NCI-H2196 (cell line): ENCODE data around the gene PI4K2A.
"Not testable (repeated sequence)": the region's sequence is repeated elsewhere in the genome, so short reads cannot be mapped to it uniquely, and the experiment has no call there.

Source experiments
- DNase-seq: peaks from one replicate; lab custom pipeline; 2025; ENCODE audit not compliant: unreplicated experiment; lab: John Stamatoyannopoulos, UW

The PI4K2A gene

DNA sequence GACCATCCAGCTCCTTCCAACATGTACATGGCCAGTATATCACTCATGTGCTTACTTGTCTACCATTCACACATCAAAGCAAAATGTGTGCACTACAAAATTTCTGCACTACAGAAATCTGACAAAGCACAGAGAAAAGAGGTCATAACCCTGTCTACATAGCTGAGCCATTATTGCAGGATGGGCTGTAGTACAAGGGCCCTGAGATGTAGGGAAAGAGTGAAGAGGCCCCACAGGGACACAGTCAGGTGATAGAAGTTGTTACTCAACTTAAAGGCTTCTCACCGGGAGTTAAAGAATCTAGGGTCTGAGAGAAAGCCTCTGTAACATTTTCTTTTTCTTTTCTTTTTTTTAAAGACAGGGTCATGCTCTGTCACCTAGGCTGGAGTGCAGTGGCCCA is 29.1 kb downstream of the PI4K2A start:
- DNase-seq = no peak

DNA sequence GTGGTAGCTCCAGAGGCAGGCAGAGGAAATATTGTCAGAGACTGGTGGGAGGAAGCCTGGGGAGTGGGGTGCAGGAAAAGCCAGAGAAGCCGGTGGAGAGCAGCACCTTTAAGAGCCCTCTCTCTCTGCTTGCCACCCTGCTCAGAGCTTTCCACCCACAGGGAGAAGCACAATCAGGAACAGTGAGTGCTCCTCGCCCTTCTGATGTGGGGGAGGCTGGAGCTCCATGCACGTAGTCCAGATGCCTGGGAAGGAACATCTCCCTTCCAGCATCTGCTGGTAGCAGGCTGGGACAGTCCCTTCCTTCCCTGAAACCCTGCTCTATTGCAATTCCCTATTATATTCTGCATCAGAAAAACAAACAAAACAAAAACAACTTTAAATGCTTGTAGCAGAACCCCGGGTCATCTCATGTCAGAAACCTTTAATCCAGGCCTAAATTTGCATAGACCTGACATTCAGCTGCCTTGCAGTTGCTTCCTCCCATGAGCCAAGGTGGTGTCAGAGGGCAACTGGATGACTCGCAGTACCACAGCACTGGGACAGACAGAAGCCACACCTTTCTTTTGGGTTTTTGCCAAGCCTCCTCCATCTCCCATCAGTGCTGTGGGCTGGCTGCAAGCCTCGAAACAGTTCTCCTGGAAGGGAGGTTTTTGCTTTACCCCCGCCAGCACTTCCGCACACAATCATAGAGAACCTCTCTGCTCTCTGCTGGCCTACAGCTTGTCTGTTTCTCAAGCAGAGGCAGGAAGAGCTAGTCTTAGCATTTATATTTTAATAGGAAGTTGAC is 33.5 kb downstream of the PI4K2A start:
- DNase-seq = peak; percentile 55

- DNase-seq = no peak
Observed at GRCh38 chr10:97675222-97675621, 34.8 kb downstream of the PI4K2A start.

DNA sequence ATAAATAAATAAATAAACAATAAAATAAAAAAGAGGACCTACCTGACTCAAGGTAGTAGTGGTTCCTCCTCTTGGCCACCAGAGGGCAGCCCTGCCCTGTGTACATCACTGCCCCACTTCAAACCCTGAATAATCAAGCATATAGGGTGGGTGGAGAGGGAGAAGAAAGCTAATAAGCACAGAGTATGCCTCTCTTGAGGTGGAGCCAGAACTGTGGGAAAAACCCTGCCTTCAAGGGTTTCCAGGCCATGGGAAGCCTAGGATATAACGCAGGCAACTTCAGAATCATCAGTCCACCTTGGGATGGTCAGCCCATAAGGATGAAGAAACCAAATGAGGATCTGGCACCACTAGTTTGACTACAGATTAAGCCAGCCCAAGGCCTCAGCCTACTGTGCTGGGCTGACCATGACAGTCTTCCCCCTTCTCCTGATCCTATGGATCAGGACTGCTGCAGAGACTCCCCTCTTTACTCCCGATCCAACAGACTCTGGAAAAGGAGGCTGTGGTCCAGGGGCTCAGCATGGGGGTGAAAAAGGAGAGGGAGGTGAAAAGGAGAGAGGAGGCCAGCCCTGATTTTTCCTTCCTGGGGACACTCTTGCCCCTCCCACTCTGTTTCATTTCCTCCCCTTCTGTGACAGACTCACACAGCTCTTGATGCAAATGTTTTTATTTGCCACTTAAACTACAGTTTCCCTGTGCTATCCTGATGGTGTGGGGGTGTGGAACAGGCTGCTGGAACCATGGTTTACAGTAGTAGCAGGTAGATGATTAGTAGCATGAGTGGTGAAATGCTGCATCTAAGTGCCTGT is 36.5 kb downstream of the PI4K2A start:
- DNase-seq = peak; percentile 69

- DNase-seq = no peak
Observed at GRCh38 chr10:97679594-97679993, 39.1 kb downstream of the PI4K2A start.

DNA sequence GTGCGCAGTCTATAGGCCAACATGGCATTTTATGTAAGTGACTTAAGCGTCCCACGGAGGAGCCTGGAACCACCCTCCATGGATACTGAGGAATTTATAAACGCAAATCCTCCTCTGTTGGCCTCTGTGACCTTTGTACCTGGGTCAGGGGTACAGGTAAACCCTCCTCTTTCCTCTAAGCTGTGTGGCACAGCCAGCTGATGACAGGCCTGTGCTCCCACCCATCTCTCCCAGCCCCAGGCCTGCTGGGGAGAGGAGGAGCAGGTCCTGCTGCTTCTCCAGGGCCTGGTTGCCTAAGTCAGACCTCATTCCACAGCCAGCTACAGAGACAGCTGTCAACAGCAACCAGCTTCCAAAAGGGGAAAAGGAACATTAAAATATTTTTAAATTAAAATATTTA is 41.6 kb downstream of the PI4K2A start:
- DNase-seq = no peak

DNA sequence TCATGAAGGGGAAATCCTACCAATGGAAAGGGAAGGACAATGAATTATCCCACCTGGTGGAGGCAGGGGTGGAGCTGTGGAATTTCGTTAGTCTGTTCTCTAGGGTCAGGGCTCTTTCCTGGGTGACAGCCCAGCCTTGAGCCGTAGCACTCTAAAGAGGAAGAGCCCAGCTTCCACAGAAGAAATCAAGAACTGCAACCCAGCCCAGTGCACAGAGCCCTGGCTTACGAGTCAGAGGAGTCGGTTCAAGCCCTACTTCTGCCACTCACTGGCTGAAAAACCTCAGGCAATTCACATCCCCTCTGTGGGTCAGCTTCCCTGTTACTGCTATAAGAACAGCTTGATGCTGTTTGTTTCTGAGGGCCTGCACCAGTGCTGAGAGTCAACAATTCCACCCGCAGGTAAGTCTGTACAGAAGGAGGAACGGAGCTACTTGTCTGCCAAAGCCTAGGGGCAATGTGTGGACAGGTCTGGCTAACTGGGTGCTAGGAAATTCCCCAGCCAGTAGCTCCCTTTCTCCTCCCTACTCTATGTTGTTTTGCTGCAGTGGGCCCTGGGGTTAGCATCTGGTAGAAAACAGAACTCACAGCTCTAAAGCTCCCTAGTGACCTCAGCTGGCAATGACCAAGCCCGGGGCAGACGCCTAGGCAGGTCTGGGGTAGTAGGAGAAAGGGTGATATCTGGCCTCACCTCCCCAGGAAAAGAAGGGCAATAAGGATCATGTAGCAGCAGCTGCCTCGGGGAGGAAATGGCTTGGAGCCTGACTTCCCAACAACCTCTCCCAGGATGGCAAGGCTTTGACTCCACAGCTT is 43.3 kb downstream of the PI4K2A start:
- DNase-seq = peak; percentile 46

GRCh38 chr10:97684368-97684713 is 43.9 kb downstream of the PI4K2A start:
- DNase-seq = not testable (repeated sequence)

DNA sequence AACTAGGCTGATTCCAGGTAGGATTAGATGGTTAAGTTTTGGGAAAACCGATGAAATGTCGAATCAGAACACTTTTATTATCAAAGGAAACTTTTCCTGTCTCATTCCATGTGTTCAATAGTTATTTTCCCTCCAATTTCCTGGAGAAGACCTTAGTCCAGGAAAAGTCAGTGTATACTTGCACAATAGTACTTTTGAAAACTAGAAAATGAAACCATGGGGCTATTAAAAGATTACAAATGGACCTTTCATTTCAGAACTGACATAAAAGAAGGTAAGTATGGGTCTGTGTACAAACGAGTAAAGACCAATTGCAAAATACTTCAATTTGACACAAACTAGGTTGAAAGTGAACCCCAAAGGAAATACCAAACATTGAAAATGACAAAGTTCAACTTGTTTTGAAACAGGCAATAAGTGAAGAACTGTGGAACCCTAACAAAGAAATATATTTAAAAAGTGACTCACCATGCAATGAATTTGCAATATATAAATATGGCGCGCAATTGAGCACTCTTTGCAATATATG is 44.5 kb downstream of the PI4K2A start:
- no peak for DNase-seq

DNA sequence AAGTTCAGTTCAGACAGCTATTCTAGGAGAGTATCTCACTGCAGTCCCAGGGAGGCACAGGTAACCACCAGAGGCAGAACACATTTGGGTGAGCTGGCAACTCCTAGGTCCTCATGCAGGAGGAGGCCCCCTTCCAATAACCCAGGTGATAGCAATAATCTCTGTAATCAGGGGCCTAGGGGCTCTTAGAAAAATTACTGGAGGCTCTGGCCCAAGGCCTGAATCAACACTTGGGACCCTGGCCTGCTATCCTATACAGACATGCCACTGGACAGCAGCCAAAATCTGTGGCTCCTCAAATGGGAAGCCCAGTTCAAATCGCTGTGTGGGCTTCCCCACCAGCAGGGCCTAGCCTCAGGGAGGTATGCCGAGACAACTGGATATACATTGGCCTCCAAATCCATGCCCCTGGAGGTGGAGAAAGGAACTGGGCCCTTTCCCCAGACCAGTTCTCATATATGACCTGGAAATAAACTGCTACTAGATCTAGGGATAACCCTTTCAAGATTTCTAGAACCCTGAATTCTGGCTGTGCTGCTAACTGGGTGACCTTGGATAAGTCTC is 45.0 kb downstream of the PI4K2A start:
- no peak for DNase-seq

DNA sequence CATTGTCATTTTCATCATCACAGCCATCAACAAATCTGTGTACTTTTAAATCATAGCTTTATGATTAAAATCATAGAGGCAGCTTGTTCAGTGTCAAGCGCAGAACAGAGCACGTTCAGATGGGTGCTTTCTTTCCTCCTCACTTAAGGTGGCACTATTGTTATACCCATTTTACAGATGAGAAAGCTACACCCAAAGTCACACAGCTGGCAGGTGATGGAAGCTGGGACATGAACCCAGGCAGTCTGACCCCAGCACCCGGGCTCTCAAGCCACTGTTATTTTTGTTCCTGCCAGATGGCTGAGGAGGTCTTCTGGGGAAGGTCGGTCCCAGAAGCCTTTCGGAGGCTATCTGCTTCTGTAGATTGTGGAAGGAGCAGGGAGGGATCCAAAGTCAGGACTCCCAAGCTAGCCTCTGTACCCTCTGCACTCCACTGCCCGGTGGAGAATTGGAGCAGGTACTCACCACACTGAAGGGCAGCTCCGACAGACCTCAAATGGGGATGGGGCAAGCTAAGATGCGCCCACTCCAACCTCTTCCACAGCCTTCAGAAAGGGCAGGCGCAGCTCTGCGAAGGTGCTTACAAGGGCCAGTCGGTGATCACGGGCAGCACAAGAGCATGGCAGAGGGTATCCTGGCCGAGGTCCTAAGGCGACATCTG is 46.0 kb downstream of the PI4K2A start:
- DNase-seq = no peak

GRCh38 chr10:97686962-97687784 is 46.7 kb downstream of the PI4K2A start, which contains the start of gene AVPI1:
AVPI1 (minus strand) TSS chr10:97687241; CDS start chr10:97679905, 7,336 bp downstream.
- peak; percentile 98 for DNase-seq

DNA sequence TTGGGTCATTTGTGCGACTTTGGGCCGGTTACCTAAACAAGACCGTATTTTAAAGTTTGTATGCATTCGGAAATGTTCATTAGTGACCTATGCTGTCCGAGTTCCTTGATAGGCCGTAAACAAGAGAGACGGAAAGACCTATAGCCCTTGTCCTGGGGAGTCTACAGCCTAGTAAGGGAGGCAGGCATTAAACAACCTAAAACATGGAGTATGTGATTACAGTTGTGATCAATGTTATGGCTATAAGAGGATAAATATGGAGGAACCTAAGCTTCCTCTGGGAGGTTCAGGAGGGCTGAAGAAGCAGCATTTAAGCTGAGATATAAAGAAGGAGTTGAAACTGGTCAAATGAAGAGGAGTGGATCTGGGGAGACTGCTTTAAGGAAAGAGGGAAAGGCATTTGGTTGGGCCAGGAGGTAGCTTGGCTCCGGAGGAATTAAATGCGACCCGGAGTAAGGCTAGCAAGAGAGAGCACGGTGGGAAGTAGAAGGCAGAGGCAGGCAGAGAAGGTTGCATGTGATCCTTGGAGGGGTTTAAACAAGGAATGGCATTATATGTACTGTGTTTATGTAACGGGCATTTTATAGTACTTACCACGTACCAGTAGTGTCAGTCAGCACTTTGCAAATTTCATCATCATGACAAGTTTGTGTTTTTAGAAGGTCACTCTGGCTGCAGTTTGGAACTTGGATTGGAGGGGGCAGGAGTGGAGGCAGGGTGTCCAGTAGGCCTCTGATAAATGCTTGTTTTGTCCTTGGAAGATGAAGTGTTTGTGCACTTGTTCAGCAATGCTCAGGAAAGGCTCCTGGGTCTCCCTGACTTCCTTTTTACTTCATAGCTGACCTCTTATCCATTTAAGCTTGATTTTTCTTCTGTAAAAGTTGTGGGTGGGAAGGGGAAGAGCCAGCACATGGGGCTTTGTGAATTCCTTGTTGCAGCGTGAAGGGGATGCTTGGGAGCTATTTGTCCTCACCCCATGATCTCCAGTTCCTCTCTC is 47.6 kb downstream of the PI4K2A start:
- DNase-seq = no peak

DNA sequence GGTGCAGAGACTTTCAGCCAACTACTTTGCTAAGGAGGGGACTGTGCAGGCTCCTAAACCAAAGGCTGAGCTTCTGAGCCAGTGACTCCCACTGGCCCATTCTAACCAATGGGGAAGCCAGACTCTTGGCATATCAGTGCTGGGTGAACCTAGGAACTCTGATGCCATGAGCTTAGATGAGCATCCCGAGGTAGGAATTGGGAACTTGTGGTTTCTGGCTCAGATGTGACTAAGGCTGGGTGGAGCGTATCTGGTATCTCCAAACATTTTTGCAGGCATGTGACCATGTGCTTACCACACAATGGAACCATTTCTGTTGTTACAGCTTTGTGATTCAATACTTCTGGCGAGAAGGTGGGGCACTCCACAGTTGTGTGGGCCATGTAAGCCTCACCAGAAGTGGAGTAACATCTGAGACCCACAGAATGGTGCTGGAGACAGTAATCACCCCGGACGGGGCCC is 49.1 kb downstream of the PI4K2A start:
- DNase-seq = no peak

DNA sequence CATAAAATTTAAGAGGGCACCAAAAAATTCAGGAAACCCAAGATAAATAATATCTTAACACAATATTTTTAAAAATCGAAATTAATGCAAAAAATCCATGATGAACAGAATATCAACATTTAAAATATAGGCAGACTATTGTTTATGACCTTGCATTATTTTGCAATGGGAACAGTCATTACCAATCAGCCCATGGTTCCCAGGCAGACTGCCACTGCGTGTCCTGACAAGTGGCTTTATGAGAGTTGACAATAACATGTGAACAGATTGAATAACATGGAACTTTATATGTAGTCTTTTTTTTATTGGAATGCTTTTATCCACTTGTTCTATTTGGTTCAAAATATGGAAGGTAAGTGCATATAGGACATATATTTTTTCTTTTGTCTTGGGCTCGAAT is 49.7 kb downstream of the PI4K2A start:
- no peak for DNase-seq

GRCh38 chr10:97698072-97698655 is 57.7 kb downstream of the PI4K2A start:
- DNase-seq = not testable (repeated sequence)

- peak; percentile 82 for DNase-seq
Observed at GRCh38 chr10:97701438-97702069, 61.1 kb downstream of the PI4K2A start.
